GM10266 (cell line): ENCODE results near the gene SFMBT2.

Experiments used
- DNase-seq: peaks from one replicate; pipeline ENCODE4 v3.0.0; 2012; ENCODE audit errors: extremely low spot score
- CTCF ChIP-seq: IDR thresholded peaks from 2 replicates; pipeline ENCODE4 v1.5.1; 2012; ENCODE audit warnings: mild to moderate bottlenecking, low read depth; ENCODE audit not compliant: control insufficient read depth, insufficient read depth; ENCODE audit errors: missing control alignments

SFMBT2 gene

DNA sequence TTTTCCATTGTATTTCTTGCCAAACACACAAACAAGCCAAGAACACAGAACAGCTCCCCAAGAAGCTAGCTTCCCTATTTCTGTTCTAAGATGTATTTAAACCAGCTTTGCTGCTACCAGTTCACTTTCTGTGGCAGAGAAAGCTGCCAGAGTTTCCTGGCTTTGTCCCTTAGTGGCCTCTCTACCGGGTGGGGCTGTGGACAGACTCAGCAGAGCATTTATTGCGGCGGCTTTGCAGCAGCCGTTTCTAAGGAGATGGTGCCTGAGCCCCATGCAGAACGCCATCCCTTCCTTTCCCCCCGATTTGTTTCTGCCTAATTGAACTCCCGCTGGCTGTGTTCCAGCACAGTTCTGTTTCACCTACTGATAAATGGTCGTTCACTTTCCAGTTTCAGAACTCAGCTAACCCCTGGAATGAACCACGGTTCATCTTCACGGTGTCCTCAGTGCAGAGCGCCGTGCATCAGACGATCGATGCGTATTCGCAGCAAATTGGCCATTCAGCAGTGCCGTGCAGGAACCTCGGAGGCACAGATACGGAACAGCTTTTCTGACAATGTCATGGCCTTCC lies 33.8 kb upstream of the SFMBT2 start:
- TF ChIP-seq CTCF, result no peak
- DNase-seq, result no peak

DNA sequence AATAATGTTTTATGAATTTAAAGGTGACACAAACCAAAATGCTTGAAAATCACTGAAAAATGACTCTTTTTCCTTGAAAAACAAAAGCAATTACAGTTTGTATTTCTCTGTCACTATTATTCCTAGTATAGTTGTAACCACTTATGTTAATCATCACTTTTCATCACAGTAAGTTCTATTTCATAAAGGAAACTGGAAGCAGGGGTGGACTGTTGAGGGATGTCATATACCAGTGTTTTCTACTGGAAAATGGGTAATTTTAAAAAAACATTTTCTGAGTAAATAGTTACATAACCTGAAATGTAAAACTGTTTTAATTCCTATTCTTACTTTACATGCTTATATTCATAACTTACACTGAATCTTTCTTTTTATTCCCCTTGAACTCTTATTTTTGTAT lies 32.2 kb upstream of the SFMBT2 start:
- no peak for TF ChIP-seq CTCF
- DNase-seq, result no peak

DNA sequence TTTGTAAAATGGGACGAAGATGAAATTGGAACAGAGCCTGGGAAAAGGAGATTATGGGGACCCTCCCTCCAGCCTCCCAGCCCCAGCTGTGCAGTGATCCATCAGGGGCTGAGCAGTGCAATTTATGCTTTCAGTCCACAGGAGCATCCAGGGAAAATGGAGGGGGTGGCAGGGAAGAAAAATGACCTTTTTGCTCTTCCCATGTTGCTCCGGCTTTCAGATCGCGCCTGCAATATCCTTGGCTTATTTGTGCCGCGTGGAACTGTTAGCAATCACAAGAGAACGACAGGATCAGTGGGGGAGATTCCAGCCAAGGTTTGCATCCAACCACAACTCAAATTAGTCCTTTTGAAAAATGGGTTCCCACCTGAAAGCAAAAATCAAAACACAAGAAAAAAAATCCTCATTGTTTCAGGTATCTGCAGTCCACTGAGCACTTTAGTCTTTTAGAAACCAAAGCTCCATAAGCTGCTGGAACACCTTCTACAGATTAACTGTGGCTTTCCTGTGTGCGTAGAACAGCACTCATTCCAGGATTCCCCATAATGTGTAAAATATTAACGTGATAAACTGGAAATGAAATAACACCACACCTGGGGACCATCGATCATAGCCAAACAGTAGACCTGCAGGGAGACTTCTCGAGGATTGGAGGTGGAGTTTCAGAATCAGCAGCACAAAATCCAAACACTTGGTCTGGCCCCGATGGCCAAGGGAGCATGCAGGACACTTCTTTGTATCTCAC lies 30.7 kb upstream of the SFMBT2 start:
- no peak for TF ChIP-seq CTCF
- DNase-seq, result no peak

GRCh38 chr10:7439696-7440095 lies 28.9 kb upstream of the SFMBT2 start:
- no peak for DNase-seq

DNA sequence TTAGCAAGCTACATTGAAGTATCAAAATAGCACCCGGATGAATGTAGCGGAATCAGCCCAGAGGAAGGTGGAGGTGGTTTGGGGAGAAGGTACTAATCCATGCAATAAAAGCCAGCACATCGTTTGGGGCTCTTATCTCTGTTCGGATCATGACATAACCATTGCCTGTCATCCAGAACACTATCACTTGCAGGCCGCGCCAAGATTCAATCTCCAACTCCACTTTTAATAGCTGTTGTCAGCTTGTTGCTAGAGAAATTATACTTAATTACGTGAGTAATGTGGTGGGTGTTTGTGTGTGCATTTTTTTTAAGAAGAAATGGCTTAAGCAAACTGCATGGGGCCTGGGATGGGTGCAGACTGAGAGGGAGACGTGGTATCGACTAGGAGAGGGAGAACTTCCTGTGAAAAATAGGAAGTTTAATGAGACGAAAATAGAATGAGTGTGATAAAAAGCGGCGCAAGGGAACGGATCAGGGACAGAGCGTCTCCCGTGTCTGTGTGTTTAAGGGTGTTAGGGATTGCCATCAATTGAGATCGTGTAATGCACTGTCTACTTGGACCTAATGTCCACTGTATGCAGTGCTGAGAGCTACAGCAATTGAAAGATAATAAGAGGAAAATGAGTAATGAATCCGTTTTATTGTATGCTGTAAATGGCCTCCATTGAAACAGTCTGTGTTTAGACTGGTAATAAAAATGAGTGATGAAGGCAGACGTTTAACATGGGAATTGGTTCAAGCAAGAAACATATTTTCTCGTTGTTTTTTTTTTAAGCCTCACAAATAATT lies 27.6 kb upstream of the SFMBT2 start:
- no peak for DNase-seq
- TF ChIP-seq CTCF, result no peak

More at GRCh38 chr10:7439696-7440095, 28.9 kb upstream of the SFMBT2 start:
- no peak for TF ChIP-seq CTCF

GRCh38 chr10:7436490-7437100 lies 25.8 kb upstream of the SFMBT2 start:
- TF ChIP-seq CTCF, result no peak
- DNase-seq, result no peak
